Psoas muscle (tissue), 8 donors: ENCODE data around the gene CFAP298. TPM values are rescaled to one million over a fixed set of nuclear protein-coding genes. Genes with fewer than 3 reads are reported as not detected.

ENCODE experiments used
- ATAC-seq, 4 donors: fragments of 200-7000 bp; cut with Tn5 transposase; one replicate each; pipeline ENCODE4 v1.9.1; 2020; ENCODE audit warnings: moderate library complexity in 3 of 4, mild to moderate bottlenecking in 2 of 4
- DNase-seq, 2 donors: peaks; one replicate each; pipeline ENCODE4 v3.0.0-alpha.2; 2020
- H3K27ac ChIP-seq: fragments of 200-600 bp; one replicate; pipeline ENCODE4 v1.8.0; 2022
- H3K27me3 ChIP-seq, 3 donors: fragments of 200-600 bp in 1 of 3; one replicate each; pipeline versions ENCODE4 v1.6.1 to v1.8.0; 2013 to 2022; ENCODE audit warnings: low read length in 2 of 3, mild to moderate bottlenecking in 2 of 3, moderate library complexity in 1 of 3; ENCODE audit not compliant: insufficient read depth in 3 of 3
- H3K36me3 ChIP-seq, 2 donors: fragments of 200-600 bp in 1 of 2; one replicate each; pipeline versions ENCODE4 v1.6.1 to v1.8.0; 2013 to 2022; ENCODE audit warnings: low read depth in 1 of 2, mild to moderate bottlenecking in 1 of 2, moderate library complexity in 1 of 2; ENCODE audit not compliant: insufficient read depth in 1 of 2
- H3K4me1 ChIP-seq: fragments of 200-600 bp; one replicate; pipeline ENCODE4 v1.8.0; 2022
- H3K4me3 ChIP-seq: fragments of 200-600 bp; one replicate; pipeline ENCODE4 v1.8.0; 2022; ENCODE audit warnings: mild to moderate bottlenecking
- H3K9me3 ChIP-seq: fragments of 200-600 bp; one replicate; pipeline ENCODE4 v1.8.0; 2022
- CTCF ChIP-seq: fragments of 200-600 bp; IDR thresholded peaks from one replicate; pipeline ENCODE4 v1.8.0; 2022; ENCODE audit warnings: antibody characterized with exemption
- WGBS, 3 donors: extraction: QIAGEN DNeasy Blood & Tissue Kit; methylation state at CpG; one replicate each; pipeline versions ENCODE4 v1.1.6 to v1.1.7; 2013; 5-methylcytosine and 5-hydroxymethylcytosine counted together
- intact Hi-C, 2 donors: fragments of 100-400 bp; cut with DNase I; formaldehyde crosslinking; loops; one replicate each; pipeline versions ENCODE4 v1.11.0 to v1.14.2; 2022
- polyA plus RNA-seq, 3 donors: library from polyadenylated mRNA; stranded (reverse); fragments of 200-250 nt; gene quantifications; one replicate each; pipeline ENCODE4 v1.2.3, GENCODE V29; 2013
- total RNA-seq, 4 donors: library from RNA; stranded (reverse); fragmentation: NEBNext Ultra II Directional in 2 of 4; extraction: Animal tissue kit (Norgen Biotek cat#: 25700) in 2 of 4; gene quantifications; one replicate each; pipeline versions ENCODE4 v1.2.1 to v1.2.4, GENCODE V29; 2021 to 2023
- donor health status: healthy with polysubstance abuse.
- donor health status: DM: no; HTN: no; CAD: no; lungs with moderate emphysema.
- donor health status: Bipolar disorder and iron deficiency.
- donor health status: healthy.
- donor health status: DM: yes; HTN: yes; CAD: no.
- donor health status: DM: no; HTN: no; CAD: no.
- donor health status: DM: no; HTN: no; CAD: no.
- donor health status: DM: yes; HTN: yes; CAD: no.

CFAP298 gene
- total and polyA plus RNA-seq, 7 donors, result 24.6 to 64.8 (median 31.6) TPM

- H3K4me3 ChIP-seq, result no peak overlapping the region
- peaks cover 13 to 89% of the 10 kb centered on the region in 2 donors for H3K36me3 ChIP-seq
- no peak overlapping the region for H3K27ac ChIP-seq
- H3K27me3 ChIP-seq, result no peaks in the 10 kb centered on the region
- TF ChIP-seq CTCF, result no peak
- H3K9me3 ChIP-seq, result no peaks in the 10 kb centered on the region
- intact Hi-C loops, result loop anchor here in 1 of 2 donors (10.0 kb wide), 1 partner anchor 201 kb away; no protein-coding TSS in a partner anchor
- ATAC-seq, result no peak
- no peak for DNase-seq
- no peaks in the 10 kb centered on the region for H3K4me1 ChIP-seq
- WGBS, 3 donors, result 80 to 87% (median 81%) methylated on average over 8 of the region's 8 CpGs
These were observed 6.7 kb downstream of the CFAP298 start for GRCh38 chr21:32605469-32605868.

GRCh38 chr21:32604464-32604863 is 7.7 kb downstream of the CFAP298 start:
- Histone ChIP-seq H3K27me3 (no peaks in the 10 kb centered on the region), H3K4me1 (no peaks in the 10 kb centered on the region), H3K9me3 (no peaks in the 10 kb centered on the region), H3K36me3 (peaks cover 13 to 87% of the 10 kb centered on the region in 2 donors), H3K27ac (no peak overlapping the region), H3K4me3 (no peak overlapping the region)
- WGBS, 3 donors, result 67 to 78% (median 78%) methylated on average over 8 of the region's 8 CpGs
- no peak for TF ChIP-seq CTCF
- ATAC-seq, result no peak
- DNase-seq, result no peak
- intact Hi-C loops, result loop anchor here in 1 of 2 donors (10.0 kb wide), 1 partner anchor 200 kb away; no protein-coding TSS in a partner anchor

- no peaks in the 10 kb centered on the region for H3K4me1 ChIP-seq
- H3K27ac ChIP-seq, result no peak overlapping the region
- TF ChIP-seq CTCF, result no peak
- no peak for ATAC-seq
- H3K27me3 ChIP-seq, result no peaks in the 10 kb centered on the region
- DNase-seq, result no peak
- WGBS, 3 donors, result 68 to 73% (median 71%) methylated on average over 8 of the region's 8 CpGs
- H3K36me3 ChIP-seq, result peaks cover 13 to 83% of the 10 kb centered on the region in 2 donors
- no peaks in the 10 kb centered on the region for H3K9me3 ChIP-seq
- intact Hi-C loops, result loop anchor here in 1 of 2 donors (10.0 kb wide), 1 partner anchor 198 kb away; no protein-coding TSS in a partner anchor
- no peak overlapping the region for H3K4me3 ChIP-seq
These were observed 9.0 kb downstream of the CFAP298 start for GRCh38 chr21:32603131-32603530.

GRCh38 chr21:32602099-32602498 is 10.1 kb downstream of the CFAP298 start:
- no peak for TF ChIP-seq CTCF
- Histone ChIP-seq H3K36me3 (peaks cover 13 to 79% of the 10 kb centered on the region in 2 donors), H3K27ac (no peak overlapping the region), H3K4me1 (no peaks in the 10 kb centered on the region), H3K27me3 (no peaks in the 10 kb centered on the region), H3K4me3 (no peak overlapping the region), H3K9me3 (no peaks in the 10 kb centered on the region)
- WGBS, 3 donors, result 89 to 92% (median 90%) methylated on average over 6 of the region's 6 CpGs
- intact Hi-C loops, result loop anchor here in 1 of 2 donors (10.0 kb wide), 1 partner anchor 197 kb away; no protein-coding TSS in a partner anchor
- no peak for ATAC-seq
- no peak for DNase-seq

GRCh38 chr21:32599526-32599925 is 12.7 kb downstream of the CFAP298 start:
- Histone ChIP-seq H3K4me3 (no peak overlapping the region), H3K4me1 (no peaks in the 10 kb centered on the region), H3K27ac (no peak overlapping the region), H3K27me3 (no peaks in the 10 kb centered on the region), H3K9me3 (no peaks in the 10 kb centered on the region), H3K36me3 (peaks cover 8 to 55% of the 10 kb centered on the region in 2 donors)
- DNase-seq (no peak), ATAC-seq (peak in 2 of 4 donors; percentile 27 to 37)
- intact Hi-C loops, result no loop called here
- WGBS, 3 donors, result 81 to 90% (median 83%) methylated on average over 8 of the region's 8 CpGs
- TF ChIP-seq CTCF, result no peak
